D721Med (cell line): Measurements from ENCODE around the gene RNF187.
A peak's percentile ranks its signal among the peaks of the same experiment; 100 is the strongest.

Experiments used
- DNase-seq: peaks from one replicate; pipeline ENCODE4 v3.0.0; 2011; ENCODE audit warnings: low spot score; ENCODE audit not compliant: insufficient read length
- FAIRE-seq: peaks from 2 replicates; lab custom pipeline; 2011; peaks lifted over from hg19 to GRCh38; lab: Jason Lieb, UNC
- TF ChIP-seq, protein P1 (sequence below): IDR thresholded peaks from 2 replicates; pipeline ENCODE4 v1.5.1; 2012; ENCODE audit warnings: mild to moderate bottlenecking, control low read depth; ENCODE audit not compliant: insufficient read depth; ENCODE audit errors: missing control alignments

RNF187 gene

DNA sequence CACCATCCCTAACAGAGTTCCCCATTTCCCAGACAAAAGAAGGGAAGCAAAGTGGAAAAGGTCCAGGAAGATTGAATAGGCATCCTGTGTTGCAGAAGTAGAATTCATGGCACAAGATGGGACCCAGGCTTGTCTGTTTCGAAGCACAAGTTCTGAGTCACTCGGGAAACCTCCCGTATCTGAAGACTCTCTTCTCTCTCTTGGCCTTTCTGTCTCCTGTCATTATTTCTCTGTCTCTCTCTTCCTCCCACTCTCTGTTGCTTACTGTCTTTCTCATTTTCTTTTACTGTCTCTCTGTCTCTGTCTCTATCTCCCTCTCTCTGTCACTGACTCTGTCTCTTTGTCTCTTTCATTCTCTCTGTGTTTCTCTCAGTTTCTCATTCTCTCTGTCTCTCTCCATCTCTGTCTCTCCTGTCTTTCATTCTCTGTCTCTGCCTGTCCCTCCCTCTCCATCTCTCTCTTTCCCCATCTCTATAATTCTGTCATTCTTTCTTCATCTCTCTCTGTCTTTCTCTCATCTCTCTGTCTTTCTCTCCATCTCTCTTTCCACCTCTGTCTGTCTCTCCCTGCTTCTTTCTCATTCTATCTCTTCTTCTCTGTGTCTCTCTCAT, 23.7 kb downstream of the RNF187 start:
- TF ChIP-seq, protein P1, sequence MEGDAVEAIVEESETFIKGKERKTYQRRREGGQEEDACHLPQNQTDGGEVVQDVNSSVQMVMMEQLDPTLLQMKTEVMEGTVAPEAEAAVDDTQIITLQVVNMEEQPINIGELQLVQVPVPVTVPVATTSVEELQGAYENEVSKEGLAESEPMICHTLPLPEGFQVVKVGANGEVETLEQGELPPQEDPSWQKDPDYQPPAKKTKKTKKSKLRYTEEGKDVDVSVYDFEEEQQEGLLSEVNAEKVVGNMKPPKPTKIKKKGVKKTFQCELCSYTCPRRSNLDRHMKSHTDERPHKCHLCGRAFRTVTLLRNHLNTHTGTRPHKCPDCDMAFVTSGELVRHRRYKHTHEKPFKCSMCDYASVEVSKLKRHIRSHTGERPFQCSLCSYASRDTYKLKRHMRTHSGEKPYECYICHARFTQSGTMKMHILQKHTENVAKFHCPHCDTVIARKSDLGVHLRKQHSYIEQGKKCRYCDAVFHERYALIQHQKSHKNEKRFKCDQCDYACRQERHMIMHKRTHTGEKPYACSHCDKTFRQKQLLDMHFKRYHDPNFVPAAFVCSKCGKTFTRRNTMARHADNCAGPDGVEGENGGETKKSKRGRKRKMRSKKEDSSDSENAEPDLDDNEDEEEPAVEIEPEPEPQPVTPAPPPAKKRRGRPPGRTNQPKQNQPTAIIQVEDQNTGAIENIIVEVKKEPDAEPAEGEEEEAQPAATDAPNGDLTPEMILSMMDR = no peak
- DNase-seq = no peak
- FAIRE-seq = no peak

DNA sequence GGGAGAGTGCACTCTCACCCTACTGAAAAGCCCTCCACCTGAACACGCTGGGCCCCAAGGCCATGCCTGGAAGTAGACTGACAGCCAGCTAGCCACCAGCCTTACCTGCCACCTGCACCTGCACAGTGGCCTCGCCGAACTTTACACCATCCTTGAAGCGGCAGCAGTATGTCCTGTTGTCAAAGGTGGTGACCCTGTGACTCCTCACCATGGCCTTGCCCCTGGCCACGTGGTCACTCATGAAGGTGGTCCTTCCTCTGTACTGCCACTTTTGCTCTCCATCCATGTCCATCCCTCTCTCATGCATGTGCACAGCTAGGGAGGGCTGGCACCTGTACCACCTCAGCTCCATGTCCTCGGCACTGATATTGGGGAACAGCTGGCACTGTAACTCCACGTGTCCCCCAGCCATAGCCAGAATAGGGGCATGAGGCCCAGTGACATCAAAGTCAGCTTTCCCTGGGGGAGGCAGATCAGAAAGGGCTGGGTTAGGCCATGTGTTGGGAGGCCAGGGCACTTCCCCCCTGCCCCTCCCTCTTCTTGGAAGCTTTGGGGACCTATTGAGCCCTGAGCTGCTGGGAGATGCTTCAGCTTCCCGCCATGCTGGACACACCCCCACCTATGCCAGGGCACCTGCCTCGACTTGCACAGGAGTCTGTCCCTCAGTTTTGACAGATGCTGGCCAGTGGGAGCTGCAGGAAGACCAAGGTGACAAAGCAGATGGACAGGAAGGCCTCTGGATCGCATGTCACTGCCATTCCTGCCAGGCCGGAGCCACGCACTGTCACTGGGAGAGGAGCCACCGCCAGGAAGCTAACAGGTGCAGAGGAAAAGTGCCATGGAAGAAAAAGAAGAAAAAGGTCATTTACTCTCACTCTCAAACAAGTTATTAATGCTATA, 24.6 kb downstream of the RNF187 start:
- no peak for DNase-seq
- FAIRE-seq = no peak
- TF ChIP-seq, protein P1 = no peak

DNA sequence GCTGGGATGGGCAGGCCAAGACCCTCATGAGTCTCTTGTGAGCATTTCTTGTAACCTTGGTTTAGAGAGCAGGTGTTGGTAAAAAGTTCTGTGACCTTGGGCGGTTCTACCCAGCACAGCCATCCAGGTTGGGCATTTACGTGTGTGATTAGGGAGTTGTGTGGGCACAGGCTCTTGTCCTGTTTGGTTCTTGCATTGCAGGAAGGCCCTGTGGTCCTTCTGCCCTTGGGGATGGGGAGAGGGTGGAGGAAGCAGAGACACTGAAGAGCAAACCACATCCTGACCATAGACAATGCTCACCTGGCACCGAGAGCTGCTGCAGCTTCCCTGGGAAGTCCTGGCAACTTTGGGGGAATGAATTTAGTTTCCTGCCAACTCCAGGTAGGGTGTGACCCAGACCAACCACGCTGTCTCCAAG, 25.6 kb downstream of the RNF187 start:
- FAIRE-seq (no peak), DNase-seq (no peak)
- TF ChIP-seq, protein P1 = no peak

DNA sequence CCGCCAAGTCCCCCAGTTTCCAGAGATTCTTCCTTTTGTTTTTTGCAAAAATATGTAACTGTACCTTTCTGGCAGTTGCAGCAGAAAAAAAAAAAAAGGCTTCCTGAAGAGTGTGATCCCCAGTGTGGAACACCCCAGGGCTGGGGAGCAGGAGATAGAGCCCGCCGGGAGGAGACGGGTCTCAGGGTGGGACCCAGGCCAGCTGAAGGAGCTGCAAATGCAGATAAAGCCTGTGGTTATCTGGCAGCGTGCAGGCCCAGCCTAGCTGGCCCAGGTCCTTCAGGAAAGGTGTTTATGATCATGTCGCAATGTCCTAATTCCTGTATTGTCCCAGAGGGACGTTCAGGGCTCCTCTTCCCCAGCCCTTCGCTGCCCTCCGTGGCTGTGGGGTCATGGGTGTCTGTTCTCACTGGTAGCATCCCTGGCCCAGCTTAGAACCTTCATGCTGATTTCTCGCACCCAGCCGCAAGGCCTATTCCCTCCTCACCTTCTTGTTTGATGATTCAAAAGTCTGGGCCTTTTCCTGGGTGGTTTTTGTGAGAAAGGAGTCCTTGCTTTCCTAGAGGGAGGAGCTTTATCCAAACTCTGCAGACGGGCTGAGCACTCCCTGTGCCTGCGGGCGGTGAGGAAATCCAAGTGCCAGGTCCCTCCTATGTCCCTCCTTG, 26.2 kb downstream of the RNF187 start:
- TF ChIP-seq, protein P1 = no peak
- no peak for DNase-seq
- no peak for FAIRE-seq

DNA sequence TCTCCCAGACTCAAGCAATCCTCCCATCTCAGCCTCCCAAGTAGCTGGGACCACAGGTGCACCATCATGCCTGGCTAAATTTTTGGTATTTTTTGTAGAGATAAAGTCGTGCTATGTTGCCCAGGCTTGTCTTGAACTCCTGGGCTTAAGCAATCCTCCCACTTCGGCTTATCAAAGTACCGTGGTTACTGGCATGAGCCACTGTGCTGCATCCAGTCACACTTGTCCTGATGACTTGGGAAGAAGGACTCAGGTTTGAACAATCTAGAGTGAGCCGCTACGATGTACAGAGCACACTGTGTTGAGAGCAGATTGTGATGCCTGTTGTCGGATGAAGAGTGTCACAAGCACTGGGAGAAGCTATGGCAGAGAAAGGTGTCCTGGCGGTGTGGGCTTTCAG, 27.2 kb downstream of the RNF187 start:
- TF ChIP-seq, protein P1 = no peak
- FAIRE-seq = no peak
- DNase-seq = no peak

DNA sequence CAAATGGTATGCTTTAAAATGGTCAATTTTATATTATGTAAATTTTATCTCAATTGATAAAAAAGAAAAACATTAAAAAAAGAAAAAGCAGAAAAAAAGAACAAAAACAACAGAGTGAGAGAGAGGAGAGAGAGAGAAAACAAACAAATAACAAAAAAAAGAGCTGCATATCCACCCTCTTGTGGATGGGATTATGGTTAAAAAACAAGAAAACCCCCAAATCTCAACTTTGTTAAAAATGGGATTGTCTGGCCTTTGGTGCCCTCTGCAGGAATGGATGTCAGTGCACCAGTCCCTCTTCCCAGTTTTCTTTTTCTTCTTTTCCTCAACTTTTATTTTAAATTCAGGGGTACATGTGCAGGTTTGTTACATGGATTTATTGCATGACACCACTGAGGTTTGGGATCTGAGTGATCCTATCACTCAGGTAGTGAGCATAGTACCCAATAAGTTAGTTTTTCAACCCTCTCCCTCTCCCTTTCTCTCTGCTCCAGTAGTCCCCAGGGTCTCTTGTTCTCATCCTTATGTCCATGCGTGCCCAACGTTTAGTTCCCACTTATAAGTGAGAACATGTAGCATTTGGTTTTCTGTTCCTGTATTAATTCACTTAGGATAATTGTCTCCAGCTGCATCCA, 28.1 kb downstream of the RNF187 start:
- DNase-seq (no peak), FAIRE-seq (no peak)
- TF ChIP-seq, protein P1 = peak; percentile 86
